CD4-positive, CD25-positive, alpha-beta regulatory T cell (primary cell): ENCODE measurements around the gene SYCP2L. TPM values are rescaled to one million over a fixed set of nuclear protein-coding genes. Genes with fewer than 3 reads are reported as not detected.

Experiments used
- ATAC-seq, 2 donors: fragments of 150-1000 bp; cut with Tn5 transposase; one replicate each; pipeline ENCODE4 v1.10.0; 2021; ENCODE audit warnings: low read depth in 2 of 2, moderate number of reproducible peaks in 2 of 2, moderate library complexity in 1 of 2
- DNase-seq, 3 donors: peaks; one replicate each; pipeline versions ENCODE4 v3.0.0 to v3.0.0-alpha.2; 2012 to 2022; ENCODE audit warnings: mixed read lengths in 1 of 3
- H3K27ac ChIP-seq: one replicate; pipeline ENCODE4 v1.7.0; 2013; ENCODE audit warnings: mild to moderate bottlenecking, low read length; ENCODE audit not compliant: insufficient read depth, poor library complexity, severe bottlenecking
- H3K27me3 ChIP-seq: one replicate; pipeline ENCODE4 v1.7.0; 2013; ENCODE audit warnings: low read length; ENCODE audit not compliant: control insufficient read depth, insufficient read depth
- H3K36me3 ChIP-seq: one replicate; pipeline ENCODE4 v1.7.0; 2013; ENCODE audit warnings: mild to moderate bottlenecking, low read length, moderate library complexity; ENCODE audit not compliant: control insufficient read depth, insufficient read depth
- H3K4me1 ChIP-seq: 2 replicates; pipeline ENCODE4 v1.7.0; 2013; ENCODE audit warnings: mild to moderate bottlenecking, low read length; ENCODE audit not compliant: insufficient read depth, control insufficient read depth, poor library complexity, severe bottlenecking
- H3K4me3 ChIP-seq: one replicate; pipeline ENCODE4 v1.7.0; 2013; ENCODE audit warnings: low read depth, mild to moderate bottlenecking, low read length, moderate library complexity
- H3K9me3 ChIP-seq, 2 experiments: 1 replicate in 1 of 2; 2 replicates in 1 of 2; pipeline ENCODE4 v1.7.0; 2013; ENCODE audit warnings: low read length in 2 of 2, mild to moderate bottlenecking in 1 of 2, moderate library complexity in 1 of 2; ENCODE audit not compliant: control insufficient read depth in 2 of 2
- H3K27ac Mint-ChIP-seq, 3 donors: one replicate each; pipeline ENCODE4 v1.8.0; 2020 to 2022; ENCODE audit warnings: mild to moderate bottlenecking in 3 of 3, mixed read lengths in 3 of 3, moderate library complexity in 2 of 3
- H3K27me3 Mint-ChIP-seq: one replicate; pipeline ENCODE4 v1.8.0; 2022; ENCODE audit warnings: mild to moderate bottlenecking, mixed read lengths
- H3K36me3 Mint-ChIP-seq: one replicate; pipeline ENCODE4 v1.8.0; 2020; ENCODE audit warnings: mixed read lengths
- H3K4me1 Mint-ChIP-seq, 4 donors: one replicate each; pipeline ENCODE4 v1.8.0; 2020 to 2022; ENCODE audit warnings: mixed read lengths in 4 of 4, mild to moderate bottlenecking in 1 of 4
- H3K4me3 Mint-ChIP-seq, 4 donors: one replicate each; pipeline ENCODE4 v1.8.0; 2020 to 2022; ENCODE audit warnings: mild to moderate bottlenecking in 4 of 4, mixed read lengths in 4 of 4, moderate library complexity in 3 of 4
- H3K9me3 Mint-ChIP-seq, 7 donors: one replicate each; pipeline ENCODE4 v1.8.0; 2020 to 2022; ENCODE audit warnings: mixed read lengths in 7 of 7, mild to moderate bottlenecking in 3 of 7, moderate library complexity in 2 of 7
- polyA plus RNA-seq, 4 donors: library from polyadenylated mRNA; unstranded; fragments of 300-500 nt; fragmentation: Illumina TruSeq; gene quantifications; one replicate each; pipeline ENCODE4 v1.2.3, GENCODE V29; 2021
- total RNA-seq: library from RNA; stranded (reverse); gene quantifications from one replicate; pipeline ENCODE4 v1.2.3, GENCODE V29; 2022

Gene SYCP2L
- total and polyA plus RNA-seq, 5 donors from 2014 or later: not detected

GRCh38 chr6:10960171-10960570, 73.3 kb downstream of the SYCP2L start:
- Histone ChIP-seq H3K36me3 (no peaks in the 10 kb centered on the region), H3K27me3 (peaks cover 3% of the 10 kb centered on the region), H3K4me1 (no peaks in the 10 kb centered on the region), H3K4me3 (no peak overlapping the region), H3K9me3 (no peaks in the 10 kb centered on the region), H3K27ac (no peak overlapping the region)
- H3K4me1 Mint-ChIP-seq: no peaks in the 10 kb centered on the region
- H3K36me3 Mint-ChIP-seq: no peaks in the 10 kb centered on the region
- ATAC-seq (no peak), DNase-seq (no peak)
- peaks cover 20% of the 10 kb centered on the region for H3K27me3 Mint-ChIP-seq
- peaks cover 0 to 9% (median 0%) of the 10 kb centered on the region in 7 donors for H3K9me3 Mint-ChIP-seq
- H3K27ac Mint-ChIP-seq: no peak overlapping the region
- no peak overlapping the region for H3K4me3 Mint-ChIP-seq

- Histone ChIP-seq H3K27me3 (peaks cover 3% of the 10 kb centered on the region), H3K4me1 (no peaks in the 10 kb centered on the region), H3K27ac (no peak overlapping the region), H3K36me3 (no peaks in the 10 kb centered on the region), H3K9me3 (peaks cover 0 to 2% of the 10 kb centered on the region in 2 experiments), H3K4me3 (no peak overlapping the region)
- no peak for DNase-seq
- no peak for ATAC-seq
- H3K9me3 Mint-ChIP-seq: peaks cover 0 to 12% (median 3%) of the 10 kb centered on the region in 7 donors
- H3K27me3 Mint-ChIP-seq: peaks cover 20% of the 10 kb centered on the region
- no peaks in the 10 kb centered on the region for H3K4me1 Mint-ChIP-seq
- H3K27ac Mint-ChIP-seq: no peak overlapping the region
- no peaks in the 10 kb centered on the region for H3K36me3 Mint-ChIP-seq
- no peak overlapping the region for H3K4me3 Mint-ChIP-seq
Measured at GRCh38 chr6:10961837-10962236, 75.0 kb downstream of the SYCP2L start.

GRCh38 chr6:10962673-10963072, 75.8 kb downstream of the SYCP2L start:
- Histone ChIP-seq H3K36me3 (no peaks in the 10 kb centered on the region), H3K9me3 (peaks cover 0 to 2% of the 10 kb centered on the region in 2 experiments), H3K4me3 (no peak overlapping the region), H3K27me3 (peaks cover 3% of the 10 kb centered on the region), H3K4me1 (no peaks in the 10 kb centered on the region), H3K27ac (no peak overlapping the region)
- no peak for ATAC-seq
- no peak for DNase-seq
- Mint-ChIP-seq H3K27me3 (peaks cover 20% of the 10 kb centered on the region), H3K27ac (no peak overlapping the region), H3K4me1 (no peaks in the 10 kb centered on the region), H3K36me3 (no peaks in the 10 kb centered on the region), H3K4me3 (no peak overlapping the region), H3K9me3 (peaks cover 0 to 11% (median 3%) of the 10 kb centered on the region in 7 donors)

- no peaks in the 10 kb centered on the region for H3K4me1 ChIP-seq
- Mint-ChIP-seq H3K9me3 (peaks cover 0 to 13% (median 6%) of the 10 kb centered on the region in 7 donors), H3K27me3 (peaks cover 20% of the 10 kb centered on the region), H3K36me3 (no peaks in the 10 kb centered on the region), H3K27ac (no peak overlapping the region), H3K4me3 (no peak overlapping the region), H3K4me1 (no peaks in the 10 kb centered on the region)
- DNase-seq (no peak), ATAC-seq (no peak)
- no peak overlapping the region for H3K27ac ChIP-seq
- no peaks in the 10 kb centered on the region for H3K36me3 ChIP-seq
- peaks cover 3% of the 10 kb centered on the region for H3K27me3 ChIP-seq
- no peak overlapping the region for H3K4me3 ChIP-seq
- H3K9me3 ChIP-seq: peaks cover 0 to 2% of the 10 kb centered on the region in 2 experiments
Measured at GRCh38 chr6:10963113-10963512, 76.3 kb downstream of the SYCP2L start.

DNA sequence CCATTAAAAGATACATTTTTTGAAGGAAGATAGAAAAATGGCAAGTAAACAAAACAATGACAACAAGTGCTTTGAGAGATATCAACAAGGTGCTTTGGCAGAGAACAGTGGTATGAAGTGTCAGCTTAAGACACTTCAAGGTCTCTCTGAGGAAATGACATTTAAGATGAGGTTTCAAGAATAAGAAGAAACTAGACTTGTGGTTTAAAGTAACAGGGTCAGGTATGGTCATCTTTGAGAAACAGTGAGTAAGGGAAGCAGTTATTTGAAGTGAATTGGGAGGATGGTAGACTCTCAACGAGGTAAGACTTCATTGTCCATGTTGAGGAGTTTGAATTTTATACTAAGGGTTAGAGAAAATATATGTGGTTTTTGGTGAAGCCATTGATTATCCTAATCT, 77.8 kb downstream of the SYCP2L start:
- no peak for DNase-seq
- peaks cover 3% of the 10 kb centered on the region for H3K27me3 ChIP-seq
- no peaks in the 10 kb centered on the region for H3K36me3 ChIP-seq
- Mint-ChIP-seq H3K36me3 (no peaks in the 10 kb centered on the region), H3K4me1 (no peaks in the 10 kb centered on the region), H3K27me3 (peaks cover 17% of the 10 kb centered on the region), H3K9me3 (peaks cover 0 to 15% (median 6%) of the 10 kb centered on the region in 7 donors), H3K27ac (no peak overlapping the region), H3K4me3 (no peak overlapping the region)
- peaks cover 0 to 2% of the 10 kb centered on the region in 2 experiments for H3K9me3 ChIP-seq
- no peak overlapping the region for H3K27ac ChIP-seq
- H3K4me3 ChIP-seq: no peak overlapping the region
- H3K4me1 ChIP-seq: no peaks in the 10 kb centered on the region
- ATAC-seq: no peak

DNA sequence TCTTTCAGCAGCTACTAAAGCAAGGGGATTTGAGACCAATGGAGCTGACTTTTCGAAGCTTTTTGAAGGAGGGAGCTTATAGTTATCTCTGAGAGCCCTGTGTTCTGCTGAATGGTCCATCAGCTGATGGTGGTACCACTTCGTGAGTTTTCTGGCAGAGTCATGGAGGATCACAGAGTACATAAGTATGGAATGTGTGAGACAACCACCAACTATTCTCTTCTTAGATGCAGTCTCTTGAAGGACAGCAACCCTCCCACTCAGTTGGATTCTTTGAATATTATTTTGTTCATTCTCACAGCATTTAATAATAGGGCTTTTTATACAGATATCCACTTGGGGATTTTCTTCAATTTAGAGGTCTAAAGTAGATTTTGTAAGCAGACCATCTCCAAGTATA, 81.9 kb downstream of the SYCP2L start:
- ATAC-seq (no peak), DNase-seq (no peak)
- no peak overlapping the region for H3K4me3 Mint-ChIP-seq
- H3K4me1 ChIP-seq: no peaks in the 10 kb centered on the region
- H3K4me3 ChIP-seq: no peak overlapping the region
- no peak overlapping the region for H3K27ac ChIP-seq
- peaks cover 14% of the 10 kb centered on the region for H3K27me3 Mint-ChIP-seq
- peaks cover 0 to 15% (median 6%) of the 10 kb centered on the region in 7 donors for H3K9me3 Mint-ChIP-seq
- H3K27ac Mint-ChIP-seq: no peak overlapping the region
- peaks cover 4% of the 10 kb centered on the region for H3K36me3 Mint-ChIP-seq
- no peaks in the 10 kb centered on the region for H3K36me3 ChIP-seq
- peaks cover 0 to 2% of the 10 kb centered on the region in 2 experiments for H3K9me3 ChIP-seq
- no peaks in the 10 kb centered on the region for H3K27me3 ChIP-seq
- no peaks in the 10 kb centered on the region for H3K4me1 Mint-ChIP-seq

DNA sequence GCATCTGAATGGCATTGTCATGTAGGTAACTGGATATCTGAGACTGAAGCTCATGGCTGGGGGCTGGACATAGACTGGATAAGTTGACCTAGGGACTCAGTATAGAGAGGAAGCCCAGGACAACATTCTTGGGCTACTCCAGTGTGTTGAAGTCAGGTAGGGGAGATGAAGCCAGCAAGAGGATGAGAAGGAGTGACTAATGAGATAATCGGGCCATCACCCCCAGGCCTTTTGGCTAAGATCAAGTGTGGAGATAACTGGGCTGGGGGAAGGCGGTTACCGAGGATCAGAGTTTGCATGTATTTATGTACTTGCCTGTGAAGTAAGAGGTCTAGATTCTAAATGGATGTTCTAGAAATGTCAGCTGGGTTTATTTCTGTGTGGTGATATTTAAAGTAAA, 83.9 kb downstream of the SYCP2L start:
- Mint-ChIP-seq H3K36me3 (peaks cover 4% of the 10 kb centered on the region), H3K9me3 (peaks cover 0 to 15% (median 6%) of the 10 kb centered on the region in 7 donors), H3K27ac (no peak overlapping the region), H3K4me3 (no peak overlapping the region), H3K27me3 (peaks cover 9% of the 10 kb centered on the region), H3K4me1 (no peaks in the 10 kb centered on the region)
- H3K36me3 ChIP-seq: no peaks in the 10 kb centered on the region
- ATAC-seq: no peak
- H3K4me1 ChIP-seq: no peaks in the 10 kb centered on the region
- DNase-seq: no peak
- peaks cover 0 to 2% of the 10 kb centered on the region in 2 experiments for H3K9me3 ChIP-seq
- H3K27ac ChIP-seq: no peak overlapping the region
- no peak overlapping the region for H3K4me3 ChIP-seq
- H3K27me3 ChIP-seq: no peaks in the 10 kb centered on the region

GRCh38 chr6:10972196-10972595, 85.3 kb downstream of the SYCP2L start:
- H3K4me3 ChIP-seq: no peak overlapping the region
- DNase-seq (no peak), ATAC-seq (no peak)
- no peaks in the 10 kb centered on the region for H3K9me3 ChIP-seq
- H3K27me3 ChIP-seq: no peaks in the 10 kb centered on the region
- H3K27ac Mint-ChIP-seq: no peak overlapping the region
- H3K9me3 Mint-ChIP-seq: peaks cover 0 to 8% (median 4%) of the 10 kb centered on the region in 7 donors
- no peaks in the 10 kb centered on the region for H3K4me1 Mint-ChIP-seq
- H3K4me3 Mint-ChIP-seq: no peak overlapping the region
- H3K27me3 Mint-ChIP-seq: peaks cover 9% of the 10 kb centered on the region
- no peaks in the 10 kb centered on the region for H3K36me3 ChIP-seq
- H3K4me1 ChIP-seq: no peaks in the 10 kb centered on the region
- peaks cover 4% of the 10 kb centered on the region for H3K36me3 Mint-ChIP-seq
- H3K27ac ChIP-seq: no peak overlapping the region
